GM12892 (cell line): Measurements from ENCODE around the gene SLC35A2.

Experiments used
- POLR2A ChIP-seq: IDR thresholded peaks from 2 replicates; pipeline ENCODE4 v1.6.1; 2011; ENCODE audit warnings: low read depth, low read length, control low read depth
- POLR2AphosphoS5 ChIP-seq: IDR thresholded peaks from 2 replicates; pipeline ENCODE4 v1.6.1; 2011; ENCODE audit warnings: low read depth, low read length, control low read depth
- TAF1 ChIP-seq: IDR thresholded peaks from 2 replicates; pipeline ENCODE4 v1.6.1; 2011; ENCODE audit warnings: low read depth, mild to moderate bottlenecking, control low read depth, low read length, borderline replicate concordance

GRCh38 chrX:48938721-48939425 is 27.4 kb upstream of the SLC35A2 start:
- no peak for TF ChIP-seq POLR2A
- TF ChIP-seq POLR2AphosphoS5 = peak; percentile 39; the same call in 1 of the 2 replicates
- TF ChIP-seq TAF1 = no peak
